ENCODE data around the gene BAAT.

DNA sequence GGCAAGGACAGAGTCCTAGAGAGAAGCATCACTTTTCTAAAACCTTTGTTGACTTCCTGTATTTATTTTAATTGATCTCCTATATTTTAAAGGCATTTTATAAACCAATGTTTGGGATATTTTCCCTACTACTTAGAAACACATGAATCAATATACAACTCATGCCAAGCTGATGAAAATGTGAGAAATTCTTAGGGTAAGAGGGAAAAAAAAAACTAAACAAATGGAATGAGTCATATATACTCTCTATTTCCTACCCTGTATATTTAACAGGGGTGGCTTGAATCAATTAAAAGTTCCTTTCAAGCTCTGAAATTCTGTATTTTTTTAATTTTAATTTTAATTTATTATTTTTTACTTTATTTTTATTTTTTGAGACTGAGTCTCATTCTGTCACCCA, 19.6 kb downstream of the BAAT start:
- TF ChIP-seq CTCF (IDR thresholded peaks at IDR 0.05) = no peak
- no peak for TF ChIP-seq POLR2A (IDR thresholded peaks at IDR 0.05)
